PC-9 (cell line): Measurements from ENCODE around the gene FGF14. TPM values are rescaled to one million over a fixed set of nuclear protein-coding genes. Genes with fewer than 3 reads are reported as not detected.
A peak's percentile ranks its signal among the peaks of the same experiment; 100 is the strongest.

Experiments
- BruUV-seq: library from RNA; stranded (reverse); fragments of 400-500 nt; replicated peaks from 2 replicates; lab custom pipeline; 2021; lab: Mats Ljungman, UMichigan
- CTCF ChIA-PET: fragments of 300-600 bp; sonication (Branson Sonifier 250); formaldehyde crosslinking; loops from one replicate; lab custom pipeline; 2022; ENCODE audit warnings: antibody characterized with exemption; lab: Charles Lee
- POLR2A ChIA-PET: fragments of 300-600 bp; sonication (Branson Sonifier 250); formaldehyde crosslinking; loops from one replicate; lab custom pipeline; 2022; ENCODE audit warnings: antibody characterized with exemption; ENCODE audit not compliant: unreplicated experiment; lab: Charles Lee
- DNase-seq, 2 experiments: peaks; one replicate each; pipeline versions ENCODE4 v3.0.0 to v3.0.0-alpha.2; 2015 to 2022; ENCODE audit warnings: mixed read lengths in 1 of 2
- H2AFZ ChIP-seq: fragments of 200-600 bp; sonication (generic); 2 replicates; pipeline ENCODE4 v1.8.1; 2017; ENCODE audit warnings: antibody characterized with exemption
- H3F3A ChIP-seq: fragments of 200-600 bp; sonication (generic); 2 replicates; pipeline ENCODE4 v1.8.1; 2017; ENCODE audit warnings: antibody characterized with exemption, mild to moderate bottlenecking, low read depth; ENCODE audit not compliant: insufficient read depth
- H3K27ac ChIP-seq: fragments of 200-600 bp; sonication (generic); 2 replicates; pipeline ENCODE4 v1.6.1; 2016; ENCODE audit warnings: mixed run types
- H3K27me3 ChIP-seq: fragments of 200-600 bp; sonication (generic); 2 replicates; pipeline ENCODE4 v1.6.1; 2016; ENCODE audit warnings: low read depth, mixed run types; ENCODE audit not compliant: insufficient read depth
- H3K36me3 ChIP-seq: fragments of 200-600 bp; sonication (generic); 2 replicates; pipeline ENCODE4 v1.6.1; 2016; ENCODE audit warnings: low read depth, mixed run types
- H3K4me1 ChIP-seq: fragments of 200-600 bp; sonication (generic); replicated peaks from 2 replicates; pipeline ENCODE4 v1.6.1; 2016; ENCODE audit warnings: mixed run types; ENCODE audit not compliant: insufficient read depth
- H3K4me2 ChIP-seq: fragments of 200-600 bp; sonication (generic); 2 replicates; pipeline ENCODE4 v1.6.1; 2017; ENCODE audit warnings: mixed run types
- H3K4me3 ChIP-seq: fragments of 200-600 bp; sonication (generic); 2 replicates; pipeline ENCODE4 v1.6.1; 2016; ENCODE audit warnings: mixed run types
- H3K79me2 ChIP-seq: fragments of 200-600 bp; sonication (generic); 2 replicates; pipeline ENCODE4 v1.6.1; 2017; ENCODE audit warnings: low read depth, mixed run types
- H3K9me2 ChIP-seq: fragments of 200-600 bp; sonication (generic); 2 replicates; pipeline ENCODE4 v1.8.1; 2017; ENCODE audit warnings: mild to moderate bottlenecking; ENCODE audit not compliant: insufficient read depth
- H3K9me3 ChIP-seq: fragments of 200-600 bp; sonication (generic); 2 replicates; pipeline ENCODE4 v1.8.1; 2016; ENCODE audit warnings: low read depth; ENCODE audit not compliant: insufficient read depth
- H4K20me1 ChIP-seq: fragments of 200-600 bp; sonication (generic); 2 replicates; pipeline ENCODE4 v1.8.1; 2017; ENCODE audit not compliant: insufficient read depth
- CTCF ChIP-seq: fragments of 200-600 bp; sonication (generic); conservative IDR thresholded peaks from 2 replicates; pipeline ENCODE4 v1.6.1; 2017; ENCODE audit warnings: mixed run types, antibody characterized with exemption, mild to moderate bottlenecking, moderate library complexity
- EZH2 ChIP-seq: fragments of 200-600 bp; sonication (generic); IDR thresholded peaks from 2 replicates; pipeline ENCODE4 v1.8.0; 2017; ENCODE audit warnings: antibody characterized with exemption, low read depth
- intact Hi-C: fragments of 100-400 bp; cut with micrococcal nuclease; formaldehyde crosslinking; loops from one replicate; pipeline ENCODE4 v1.10.0; 2022; ENCODE audit not compliant: unreplicated experiment
- total RNA-seq: library from RNA; stranded (reverse); gene quantifications from 2 replicates; pipeline ENCODE4 v1.2.3, GENCODE V29; 2021

Gene FGF14
- total RNA-seq, 1 experiment from 2014 or later: not detected

DNA sequence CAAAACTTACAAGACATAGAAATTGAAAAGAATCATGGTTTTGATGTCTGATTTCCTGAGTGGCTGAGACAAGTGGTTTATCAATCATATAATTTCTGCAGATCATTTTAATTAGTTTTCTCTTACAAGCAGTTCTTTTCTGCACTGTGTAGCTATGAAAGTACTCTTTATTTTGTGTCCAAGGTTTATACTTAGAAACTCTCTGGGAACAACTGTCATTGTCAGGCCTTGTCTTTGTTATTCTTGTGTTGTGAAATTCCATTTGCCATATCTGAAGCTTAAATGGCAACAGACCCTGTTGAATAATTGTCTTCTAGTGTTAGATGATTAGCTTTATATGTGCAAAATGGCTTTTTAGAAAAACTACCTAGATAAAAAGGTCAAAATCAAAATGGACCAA is 312.1 kb downstream of the FGF14 start:
- no peak for DNase-seq
- H3K79me2 ChIP-seq: no peaks in the 10 kb centered on the region
- no peaks in the 10 kb centered on the region for H3K4me1 ChIP-seq
- H3K27me3 ChIP-seq: peaks cover 5% of the 10 kb centered on the region; the same call in 1 of the 2 replicates
- H3K9me2 ChIP-seq: no peaks in the 10 kb centered on the region
- ChIA-PET POLR2A (interaction anchor here (0.6 kb wide), 1 partner anchor 945 kb away, joined by 4 read pairs; no protein-coding TSS in a partner anchor), CTCF (no interaction called here)
- no peaks in the 10 kb centered on the region for H3K9me3 ChIP-seq
- no peak overlapping the region for H3K4me3 ChIP-seq
- TF ChIP-seq CTCF: no peak
- TF ChIP-seq EZH2: no peak
- no peak overlapping the region for H3K27ac ChIP-seq
- H3F3A ChIP-seq: no peaks in the 10 kb centered on the region
- H3K36me3 ChIP-seq: no peaks in the 10 kb centered on the region
- no TSS peak for BruUV-seq
- intact Hi-C loops: no loop called here
- H4K20me1 ChIP-seq: no peaks in the 10 kb centered on the region
- H3K4me2 ChIP-seq: no peak overlapping the region
- no peak overlapping the region for H2AFZ ChIP-seq

DNA sequence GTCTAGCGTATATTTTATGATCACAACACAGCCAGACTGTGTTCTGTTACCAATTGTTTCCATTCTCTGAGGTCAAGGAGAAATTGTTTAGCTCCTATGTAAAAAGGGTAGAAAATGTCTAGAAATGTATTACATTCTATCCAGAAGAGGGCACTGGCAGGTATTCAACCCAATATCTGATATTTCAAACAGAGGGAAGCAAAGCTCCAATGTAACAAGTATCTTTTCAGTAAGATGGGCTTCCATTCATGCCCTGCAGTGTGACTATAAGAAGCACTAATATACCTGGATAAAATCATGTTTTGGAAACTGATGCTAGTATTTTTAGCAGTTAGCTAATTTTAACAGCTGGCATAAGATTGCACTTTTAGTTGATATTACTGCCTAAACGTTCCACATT is 312.7 kb downstream of the FGF14 start:
- Histone ChIP-seq H3K27ac (no peak overlapping the region), H3K79me2 (no peaks in the 10 kb centered on the region), H4K20me1 (no peaks in the 10 kb centered on the region), H3F3A (no peaks in the 10 kb centered on the region), H3K4me2 (no peak overlapping the region), H3K4me3 (no peak overlapping the region), H3K27me3 (peaks cover 9% of the 10 kb centered on the region; the same call in 1 of the 2 replicates), H3K9me3 (no peaks in the 10 kb centered on the region), H3K9me2 (no peaks in the 10 kb centered on the region), H3K36me3 (no peaks in the 10 kb centered on the region), H2AFZ (no peak overlapping the region), H3K4me1 (no peaks in the 10 kb centered on the region)
- POLR2A ChIA-PET: no interaction called here
- intact Hi-C loops: no loop called here
- BruUV-seq: no TSS peak
- TF ChIP-seq CTCF (peak; percentile 39; the same call in 1 of the 2 replicates), EZH2 (no peak)
- CTCF ChIA-PET: no interaction called here
- DNase-seq: no peak

- Histone ChIP-seq H3K4me3 (no peak overlapping the region), H3K4me2 (no peak overlapping the region), H2AFZ (no peak overlapping the region), H3K9me3 (no peaks in the 10 kb centered on the region), H3K9me2 (no peaks in the 10 kb centered on the region), H3K27ac (no peak overlapping the region), H3F3A (no peaks in the 10 kb centered on the region), H3K27me3 (peaks cover 12% of the 10 kb centered on the region), H3K4me1 (no peaks in the 10 kb centered on the region), H3K79me2 (no peaks in the 10 kb centered on the region), H4K20me1 (no peaks in the 10 kb centered on the region), H3K36me3 (no peaks in the 10 kb centered on the region)
- intact Hi-C loops: no loop called here
- TF ChIP-seq EZH2: no peak
- TF ChIP-seq CTCF: no peak
- ChIA-PET CTCF (no interaction called here), POLR2A (no interaction called here)
- no peak for DNase-seq
- BruUV-seq: no TSS peak
These were observed 328.6 kb downstream of the FGF14 start for GRCh38 chr13:102073251-102073650.
